T-helper 17 cell (primary cell): Measurements from ENCODE around the gene RMDN3. TPM values are rescaled to one million over a fixed set of nuclear protein-coding genes. Genes with fewer than 3 reads are reported as not detected.

Experiments used
- ATAC-seq: fragments of 150-1000 bp; cut with Tn5 transposase; 2 replicates; pipeline ENCODE4 v1.10.0; 2021; ENCODE audit warnings: mild to moderate bottlenecking, moderate library complexity
- DNase-seq, 3 donors: peaks; one replicate each; pipeline versions ENCODE4 v3.0.0 to v3.0.0-alpha.2; 2020 to 2021
- H3K9me3 ChIP-seq: one replicate; pipeline ENCODE4 v1.7.0; 2013; ENCODE audit warnings: low read length, mild to moderate bottlenecking; ENCODE audit not compliant: control insufficient read depth, poor library complexity, severe bottlenecking
- H3K27ac Mint-ChIP-seq: one replicate; pipeline ENCODE4 v1.8.0; 2022; ENCODE audit warnings: mild to moderate bottlenecking, moderate library complexity, mixed read lengths
- H3K27me3 Mint-ChIP-seq: one replicate; pipeline ENCODE4 v1.8.0; 2022; ENCODE audit warnings: mixed read lengths
- H3K36me3 Mint-ChIP-seq: one replicate; pipeline ENCODE4 v1.8.0; 2022; ENCODE audit warnings: low read depth, mixed read lengths
- H3K4me1 Mint-ChIP-seq: one replicate; pipeline ENCODE4 v1.8.0; 2022; ENCODE audit warnings: mild to moderate bottlenecking, mixed read lengths
- H3K4me3 Mint-ChIP-seq: one replicate; pipeline ENCODE4 v1.8.0; 2022; ENCODE audit warnings: mild to moderate bottlenecking, moderate library complexity, mixed read lengths
- total RNA-seq, 4 donors: library from RNA in 2 of 4; stranded (reverse) in 2 of 4; gene quantifications; one replicate each; pipeline ENCODE4 v1.2.3 and lab custom pipeline; 2022 to 2026

RMDN3 gene
- total RNA-seq, 2 donors from 2014 or later = 31.4 to 33.1 TPM

- no peak for ATAC-seq
- DNase-seq = no peak
- Mint-ChIP-seq H3K36me3 (no peaks in the 10 kb centered on the region), H3K4me1 (peaks cover 21% of the 10 kb centered on the region), H3K27me3 (no peaks in the 10 kb centered on the region), H3K27ac (peak overlapping the region; percentile 79), H3K4me3 (peak overlapping the region; percentile 61)
- no peaks in the 10 kb centered on the region for H3K9me3 ChIP-seq
Observed at GRCh38 chr15:40768521-40769273, 13.6 kb upstream of the RMDN3 start.

DNA sequence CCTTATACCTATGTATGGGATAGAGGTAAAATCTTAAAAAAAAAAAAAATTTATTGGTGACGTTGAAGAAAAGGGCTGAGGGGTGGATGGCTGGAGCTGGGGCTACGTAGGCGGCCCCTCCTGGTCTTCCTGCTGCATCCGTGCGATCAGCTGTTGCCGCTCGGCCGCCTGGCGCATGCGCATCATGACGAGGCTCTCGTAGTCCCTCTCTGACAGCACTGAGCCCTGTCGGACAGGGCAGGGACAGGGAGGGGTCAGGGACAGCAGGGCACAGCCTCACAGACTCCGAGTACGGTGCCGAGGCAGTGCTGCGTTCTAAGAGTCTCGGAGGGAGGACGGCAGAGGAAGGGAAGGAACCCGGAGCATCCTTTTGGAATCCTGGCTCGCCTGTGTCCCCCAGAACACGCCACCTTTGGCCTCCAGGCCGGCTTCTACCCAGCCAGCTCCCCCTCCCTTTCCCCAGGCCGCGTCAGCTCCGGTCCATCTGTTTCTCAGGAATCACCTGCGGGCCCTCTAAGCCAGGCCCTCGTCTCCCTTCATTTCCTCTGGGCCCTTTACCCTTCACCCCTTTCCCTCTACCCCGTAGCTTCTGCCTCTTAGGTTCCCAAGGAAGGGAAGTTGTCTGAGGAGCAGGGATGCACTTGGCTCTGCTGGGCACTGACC lies 12.9 kb upstream of the RMDN3 start:
- peaks cover 25% of the 10 kb centered on the region for H3K4me1 Mint-ChIP-seq
- no peak overlapping the region for H3K4me3 Mint-ChIP-seq
- no peaks in the 10 kb centered on the region for H3K36me3 Mint-ChIP-seq
- ATAC-seq = no peak
- H3K27ac Mint-ChIP-seq = peak overlapping the region; percentile 79
- H3K27me3 Mint-ChIP-seq = no peaks in the 10 kb centered on the region
- H3K9me3 ChIP-seq = no peaks in the 10 kb centered on the region
- DNase-seq = no peak

DNA sequence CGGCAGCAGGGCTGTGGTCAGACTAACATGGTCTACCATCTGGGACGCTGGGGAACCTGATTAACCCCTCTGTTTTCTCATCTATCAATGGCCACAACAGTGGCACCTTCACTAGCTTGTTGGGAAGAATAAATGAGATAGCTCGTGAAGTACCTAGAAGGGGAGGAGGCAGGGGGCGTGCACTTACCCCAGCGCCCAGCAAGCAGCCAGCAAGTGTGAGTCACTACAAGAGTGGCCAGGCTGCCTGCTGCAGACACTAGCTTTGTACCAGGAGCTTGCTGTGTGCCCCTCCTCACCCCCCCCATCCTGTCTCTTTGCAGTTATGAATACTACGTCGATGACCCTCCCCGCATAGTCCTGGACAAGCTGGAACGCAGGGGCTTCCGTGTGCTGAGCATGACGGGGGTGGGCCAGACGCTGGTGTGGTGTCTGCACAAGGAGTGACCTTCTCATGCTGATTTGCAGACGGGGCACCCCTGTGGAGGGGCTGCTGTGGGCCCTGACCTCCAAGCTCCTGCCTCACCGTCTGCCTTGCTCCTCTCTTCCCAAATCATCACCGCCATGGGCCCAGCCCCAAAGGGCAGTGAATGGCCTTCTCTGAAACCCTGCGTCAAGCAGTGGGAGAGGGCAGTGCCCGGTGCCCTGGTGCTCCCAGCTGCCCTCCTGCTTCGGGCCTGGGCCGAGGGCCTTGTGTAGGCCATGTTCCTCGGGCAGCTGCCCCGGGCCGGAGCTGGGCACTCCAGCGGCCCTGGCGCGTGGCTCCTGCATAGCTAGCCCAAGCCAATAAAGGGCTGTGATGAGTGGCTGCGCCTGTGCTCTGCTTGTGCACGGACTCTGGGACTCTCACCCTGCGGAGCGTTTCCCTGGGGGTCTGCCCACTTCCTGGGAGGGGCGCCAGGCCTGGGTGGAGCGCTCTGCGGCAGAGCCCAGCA lies 12.1 kb upstream of the RMDN3 start:
- H3K4me3 Mint-ChIP-seq = no peak overlapping the region
- no peak for ATAC-seq

GRCh38 chr15:40766194-40766815 lies 11.3 kb upstream of the RMDN3 start:
- ATAC-seq (no peak), DNase-seq (no peak)
- H3K9me3 ChIP-seq = no peaks in the 10 kb centered on the region
- H3K4me3 Mint-ChIP-seq = peak overlapping the region; percentile 15
- no peaks in the 10 kb centered on the region for H3K27me3 Mint-ChIP-seq
- H3K4me1 Mint-ChIP-seq = peaks cover 25% of the 10 kb centered on the region
- H3K27ac Mint-ChIP-seq = peak overlapping the region; percentile 95
- no peaks in the 10 kb centered on the region for H3K36me3 Mint-ChIP-seq

More for the DNA sequence above, 12.1 kb upstream of the RMDN3 start:
- H3K36me3 Mint-ChIP-seq = no peaks in the 10 kb centered on the region
- DNase-seq = no peak
- H3K4me1 Mint-ChIP-seq = peaks cover 25% of the 10 kb centered on the region
- H3K9me3 ChIP-seq = no peaks in the 10 kb centered on the region
- H3K27ac Mint-ChIP-seq = no peak overlapping the region
- no peaks in the 10 kb centered on the region for H3K27me3 Mint-ChIP-seq

- ATAC-seq = no peak
- peaks cover 20% of the 10 kb centered on the region for H3K4me1 Mint-ChIP-seq
Observed at GRCh38 chr15:40764629-40765103, 9.6 kb upstream of the RMDN3 start.

DNA sequence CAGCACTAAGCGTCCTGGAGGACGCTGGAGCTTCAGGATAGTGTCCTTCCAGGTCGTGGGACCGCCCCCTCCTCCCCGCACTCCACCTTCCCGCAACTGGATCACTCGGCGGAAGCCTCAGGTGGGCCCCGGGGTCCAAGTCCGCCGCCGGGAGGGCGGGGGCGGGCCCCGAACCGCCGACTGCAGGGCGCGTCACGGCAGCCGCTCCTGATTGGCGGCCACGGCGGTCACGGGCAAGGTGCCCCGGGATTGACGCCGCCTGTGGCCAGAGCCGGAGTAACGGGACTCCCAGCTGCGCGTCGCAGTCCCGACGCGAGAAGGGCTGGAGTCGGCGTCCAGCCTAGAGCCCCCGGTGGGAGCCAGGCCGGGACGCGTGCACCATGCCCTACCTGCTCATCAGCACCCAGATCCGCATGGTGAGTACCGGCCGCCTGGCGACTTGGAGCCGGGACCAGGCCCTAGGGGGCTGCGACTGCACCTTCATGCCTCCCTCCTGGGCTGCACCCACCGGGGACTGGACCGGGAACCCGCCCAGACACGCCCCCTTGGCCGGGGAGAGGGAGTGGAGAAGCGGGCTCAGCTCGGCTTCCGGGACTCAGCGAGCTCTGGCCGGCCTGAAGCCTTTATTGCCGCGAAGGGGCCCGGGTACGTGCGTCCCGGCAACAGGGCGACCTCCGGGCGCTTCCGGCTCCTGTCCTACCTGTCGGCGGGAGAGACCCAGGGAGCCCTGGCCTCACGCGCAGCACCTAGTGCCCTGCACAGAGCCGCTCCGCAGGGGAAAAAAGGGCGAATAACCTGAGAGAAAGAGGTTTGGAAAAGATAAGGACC lies 9.0 kb upstream of the RMDN3 start, which contains the start of gene GCHFR:
TSS of gene GCHFR (plus strand) at position 268 of the 828 bp plus-strand sequence. CDS start at position 381, 113 bp downstream.
- ATAC-seq (peak; percentile 66), DNase-seq (peak; percentile 58 to 74 (median 73))
- peak within 1 kb of the TSS; percentile 95 for H3K27ac Mint-ChIP-seq
- H3K4me3 Mint-ChIP-seq = peak within 1 kb of the TSS; percentile 92
- no peaks in the 10 kb centered on the region for H3K9me3 ChIP-seq
- H3K27me3 Mint-ChIP-seq = no peaks in the 10 kb centered on the region
- peaks cover 15% of the 10 kb centered on the region for H3K4me1 Mint-ChIP-seq
- H3K36me3 Mint-ChIP-seq = no peaks in the 10 kb centered on the region

More at GRCh38 chr15:40764629-40765103, 9.6 kb upstream of the RMDN3 start:
- H3K27me3 Mint-ChIP-seq = no peaks in the 10 kb centered on the region
- H3K27ac Mint-ChIP-seq = peak overlapping the region; percentile 95
- DNase-seq = no peak
- H3K9me3 ChIP-seq = no peaks in the 10 kb centered on the region
- peak overlapping the region; percentile 92 for H3K4me3 Mint-ChIP-seq
- H3K36me3 Mint-ChIP-seq = no peaks in the 10 kb centered on the region

- peaks cover 14% of the 10 kb centered on the region for H3K4me1 Mint-ChIP-seq
- peak overlapping the region; percentile 92 for H3K4me3 Mint-ChIP-seq
- peak in 2 of 3 donors; percentile 28 to 37 for DNase-seq
- H3K27ac Mint-ChIP-seq = peak overlapping the region; percentile 95
- H3K36me3 Mint-ChIP-seq = no peaks in the 10 kb centered on the region
- peak; percentile 1 for ATAC-seq
- no peaks in the 10 kb centered on the region for H3K9me3 ChIP-seq
- no peaks in the 10 kb centered on the region for H3K27me3 Mint-ChIP-seq
Observed at GRCh38 chr15:40762919-40763800, 8.1 kb upstream of the RMDN3 start.

DNA sequence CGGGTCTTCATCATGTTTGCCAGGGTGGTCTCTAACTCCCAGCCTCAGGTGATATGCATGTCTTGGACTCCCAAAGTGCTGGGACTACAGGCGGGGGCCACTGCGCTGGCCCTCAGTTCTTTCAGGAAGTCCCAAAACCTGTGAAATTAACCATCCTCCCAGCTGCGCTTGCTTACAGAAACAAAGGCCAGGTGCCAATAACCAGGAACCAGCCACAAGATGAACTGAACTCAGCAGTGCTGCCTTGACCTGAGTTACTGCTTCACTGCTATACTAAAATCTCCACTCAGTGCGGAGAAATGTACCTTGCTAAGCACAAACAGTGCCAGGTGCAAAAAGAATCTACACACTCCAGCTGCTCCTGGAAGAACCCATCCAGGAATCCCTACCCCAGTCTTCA lies 4.9 kb upstream of the RMDN3 start:
- no peak overlapping the region for H3K4me3 Mint-ChIP-seq
- DNase-seq (no peak), ATAC-seq (no peak)
- no peaks in the 10 kb centered on the region for H3K36me3 Mint-ChIP-seq
- no peak overlapping the region for H3K27ac Mint-ChIP-seq
- H3K4me1 Mint-ChIP-seq = peaks cover 5% of the 10 kb centered on the region
- no peaks in the 10 kb centered on the region for H3K27me3 Mint-ChIP-seq
- no peaks in the 10 kb centered on the region for H3K9me3 ChIP-seq

- Mint-ChIP-seq H3K27me3 (no peaks in the 10 kb centered on the region), H3K36me3 (no peaks in the 10 kb centered on the region), H3K27ac (no peak overlapping the region), H3K4me1 (peaks cover 20% of the 10 kb centered on the region), H3K4me3 (no peak overlapping the region)
- no peak for ATAC-seq
- no peak for DNase-seq
- no peaks in the 10 kb centered on the region for H3K9me3 ChIP-seq
Observed at GRCh38 chr15:40756938-40757337, 1.9 kb upstream of the RMDN3 start.

GRCh38 chr15:40755812-40756208 lies 756 bp upstream of the RMDN3 start:
- ATAC-seq = no peak
- no peak for DNase-seq
- H3K9me3 ChIP-seq = no peaks in the 10 kb centered on the region
- H3K36me3 Mint-ChIP-seq = no peaks in the 10 kb centered on the region
- H3K4me1 Mint-ChIP-seq = peaks cover 20% of the 10 kb centered on the region
- peak overlapping the region; percentile 97 for H3K27ac Mint-ChIP-seq
- H3K27me3 Mint-ChIP-seq = no peaks in the 10 kb centered on the region
- H3K4me3 Mint-ChIP-seq = peak overlapping the region; percentile 94

GRCh38 chr15:40754574-40754882 lies 526 bp downstream of the RMDN3 start:
- no peaks in the 10 kb centered on the region for H3K9me3 ChIP-seq
- Mint-ChIP-seq H3K4me3 (peak overlapping the region; percentile 94), H3K27ac (peak overlapping the region; percentile 97), H3K4me1 (peaks cover 20% of the 10 kb centered on the region), H3K27me3 (no peaks in the 10 kb centered on the region), H3K36me3 (peaks cover 2% of the 10 kb centered on the region)
- no peak for DNase-seq
- peak; percentile 13 for ATAC-seq
